Measurements from ENCODE around the gene WDR73.

DNA sequence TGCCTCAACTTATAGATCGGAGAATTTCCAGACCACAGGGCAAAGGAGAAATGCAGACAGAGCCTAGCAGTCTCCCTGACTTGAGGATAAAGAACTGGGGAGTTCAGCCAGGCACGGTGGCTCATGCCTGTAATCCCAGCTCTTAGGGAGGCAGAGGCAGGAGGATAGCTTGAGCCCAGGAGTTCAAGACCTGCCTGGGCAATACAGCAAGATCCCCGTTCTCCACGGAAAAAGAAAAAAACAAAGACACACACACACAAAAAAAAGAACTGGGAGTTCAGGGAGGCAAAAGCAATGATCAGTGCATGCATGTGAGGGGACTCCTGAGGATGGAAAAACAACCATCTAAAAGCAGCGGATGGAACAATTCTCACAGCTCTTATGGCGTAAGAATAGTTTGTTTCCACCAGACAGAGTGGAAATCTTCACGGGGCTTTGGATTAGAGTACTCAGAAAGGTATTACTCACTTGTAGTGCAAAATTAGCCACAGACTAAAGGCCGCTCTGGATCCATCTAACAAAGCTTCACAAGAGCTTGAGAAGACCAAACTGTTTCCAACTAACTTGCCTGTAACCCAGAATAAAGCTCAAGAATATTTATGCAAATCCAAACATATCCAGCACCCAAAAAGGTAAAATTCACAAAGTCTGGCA lies 45.6 kb upstream of the WDR73 start:
- TF ChIP-seq, protein P1, sequence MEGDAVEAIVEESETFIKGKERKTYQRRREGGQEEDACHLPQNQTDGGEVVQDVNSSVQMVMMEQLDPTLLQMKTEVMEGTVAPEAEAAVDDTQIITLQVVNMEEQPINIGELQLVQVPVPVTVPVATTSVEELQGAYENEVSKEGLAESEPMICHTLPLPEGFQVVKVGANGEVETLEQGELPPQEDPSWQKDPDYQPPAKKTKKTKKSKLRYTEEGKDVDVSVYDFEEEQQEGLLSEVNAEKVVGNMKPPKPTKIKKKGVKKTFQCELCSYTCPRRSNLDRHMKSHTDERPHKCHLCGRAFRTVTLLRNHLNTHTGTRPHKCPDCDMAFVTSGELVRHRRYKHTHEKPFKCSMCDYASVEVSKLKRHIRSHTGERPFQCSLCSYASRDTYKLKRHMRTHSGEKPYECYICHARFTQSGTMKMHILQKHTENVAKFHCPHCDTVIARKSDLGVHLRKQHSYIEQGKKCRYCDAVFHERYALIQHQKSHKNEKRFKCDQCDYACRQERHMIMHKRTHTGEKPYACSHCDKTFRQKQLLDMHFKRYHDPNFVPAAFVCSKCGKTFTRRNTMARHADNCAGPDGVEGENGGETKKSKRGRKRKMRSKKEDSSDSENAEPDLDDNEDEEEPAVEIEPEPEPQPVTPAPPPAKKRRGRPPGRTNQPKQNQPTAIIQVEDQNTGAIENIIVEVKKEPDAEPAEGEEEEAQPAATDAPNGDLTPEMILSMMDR (IDR thresholded peaks at IDR 0.05; ENCODE audit: low read length): no peak
- no peak for TF ChIP-seq EZH2 (IDR thresholded peaks at IDR 0.05; ENCODE audit: borderline replicate concordance, low read length)

All from OCI-LY1 (cell line).